ENCODE data around the gene DMD.

Gene DMD

DNA sequence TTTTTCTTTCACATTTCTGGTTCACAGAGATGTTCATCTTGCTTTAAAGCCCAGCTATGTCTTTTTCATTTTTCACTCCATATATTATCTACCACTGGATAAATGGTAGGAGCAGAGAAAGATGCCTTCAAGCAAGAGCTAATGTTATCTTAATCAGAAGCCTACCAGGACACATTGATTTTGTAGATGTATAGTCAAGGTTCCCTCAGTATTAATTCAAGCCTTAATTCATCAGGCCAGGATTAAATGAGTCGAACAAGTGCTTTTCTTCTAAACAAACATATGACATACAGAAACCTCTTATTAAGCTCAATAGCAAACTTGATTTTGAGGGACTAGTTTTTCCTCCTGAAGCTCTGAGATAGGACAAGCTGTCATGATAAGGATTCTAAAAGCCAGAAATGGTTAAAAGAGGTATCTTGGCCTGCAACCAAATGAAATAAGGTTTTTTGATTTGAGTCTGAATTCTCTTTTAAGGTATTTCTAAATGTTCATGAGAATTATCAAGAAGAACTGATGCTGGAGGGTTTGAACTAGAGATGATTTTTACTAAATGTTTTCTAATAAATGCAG lies 2057.8 kb downstream of the DMD start:
- no peak for DNase-seq (ENCODE audit: low read depth in 1 of 2, low spot score in 1 of 2)

DNA sequence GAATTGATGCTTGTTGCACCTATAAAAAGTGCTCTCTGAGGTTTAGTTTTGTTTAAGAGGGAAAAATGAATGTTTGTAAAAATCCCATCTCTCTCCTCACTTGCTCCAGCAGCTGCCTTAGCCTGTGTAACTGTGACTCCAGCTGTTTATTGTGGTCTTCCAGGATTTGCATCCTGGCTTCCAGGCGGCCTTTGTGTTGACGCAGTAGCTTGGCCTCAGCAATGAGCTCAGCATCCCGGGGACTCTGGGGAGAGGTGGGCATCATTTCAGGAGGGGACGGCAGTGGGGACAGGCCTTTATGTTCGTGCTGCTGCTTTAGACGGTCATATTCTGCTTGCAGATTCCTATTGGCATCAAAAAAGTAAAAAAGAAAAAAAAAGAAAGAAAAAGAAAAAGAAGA lies 2064.2 kb downstream of the DMD start:
- DNase-seq (ENCODE audit: low read depth in 1 of 2, low spot score in 1 of 2): no peak

DNA sequence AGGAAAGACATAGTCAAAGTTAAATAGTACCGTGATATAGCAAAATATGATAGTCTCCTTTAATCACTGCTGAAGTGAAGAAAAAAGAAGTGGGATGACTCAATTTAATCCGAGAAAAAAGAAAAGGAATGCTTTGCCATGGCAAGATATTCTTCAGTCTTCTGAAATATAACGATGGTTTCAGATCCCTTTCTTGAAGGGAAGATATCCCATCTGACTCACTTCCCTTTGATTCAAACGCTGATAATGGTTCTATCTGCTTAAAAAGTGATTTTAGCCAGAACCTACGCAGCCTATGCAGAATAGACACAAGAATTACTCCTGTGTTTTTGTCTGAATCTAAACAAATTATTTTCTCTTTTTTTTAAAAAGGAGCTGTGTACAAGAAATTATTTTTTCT lies 2071.4 kb downstream of the DMD start:
- no peak for DNase-seq (ENCODE audit: low read depth in 1 of 2, low spot score in 1 of 2)

DNA sequence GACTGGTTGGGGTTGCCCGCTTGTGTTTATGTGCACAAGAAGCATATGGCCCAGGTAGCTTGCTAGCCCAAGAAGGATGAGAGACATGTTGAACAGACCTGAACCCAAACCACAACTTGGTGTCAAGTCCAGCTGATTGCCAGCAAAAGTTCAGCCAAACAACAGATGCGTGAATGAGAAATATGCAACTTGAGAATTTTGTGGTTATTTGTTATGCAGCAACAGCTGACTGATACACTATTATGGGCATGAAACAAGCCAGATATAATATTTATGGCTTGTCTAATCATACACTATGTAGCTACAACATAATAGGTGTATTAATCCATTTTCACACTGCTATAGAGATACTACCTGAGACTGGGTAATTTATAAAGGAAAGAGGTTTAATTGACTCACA lies 2073.2 kb downstream of the DMD start:
- DNase-seq (ENCODE audit: low read depth in 1 of 2, low spot score in 1 of 2): no peak

DNA sequence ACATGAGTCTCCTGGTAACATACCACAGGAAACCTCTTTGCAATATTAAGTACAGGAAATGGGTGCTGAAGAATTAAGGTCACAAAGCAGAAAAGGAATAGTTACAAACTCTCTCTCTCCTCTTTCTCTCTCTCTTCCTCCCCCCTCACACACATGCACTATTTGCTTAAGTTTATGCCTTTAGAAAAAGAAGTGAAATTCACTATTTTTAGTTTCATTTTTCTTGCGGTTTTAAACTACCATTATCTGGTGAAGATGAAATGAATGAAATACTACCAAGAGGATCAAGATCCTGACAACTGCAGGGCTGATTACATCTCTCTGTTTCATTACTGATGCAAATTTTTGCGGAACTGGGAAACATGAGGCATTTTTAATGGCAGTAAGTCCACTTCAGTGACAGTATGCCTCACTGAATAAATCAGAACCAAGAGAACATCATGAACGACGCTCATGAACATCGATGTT lies 2075.2 kb downstream of the DMD start:
- no peak for DNase-seq (ENCODE audit: low read depth in 1 of 2, low spot score in 1 of 2)

DNA sequence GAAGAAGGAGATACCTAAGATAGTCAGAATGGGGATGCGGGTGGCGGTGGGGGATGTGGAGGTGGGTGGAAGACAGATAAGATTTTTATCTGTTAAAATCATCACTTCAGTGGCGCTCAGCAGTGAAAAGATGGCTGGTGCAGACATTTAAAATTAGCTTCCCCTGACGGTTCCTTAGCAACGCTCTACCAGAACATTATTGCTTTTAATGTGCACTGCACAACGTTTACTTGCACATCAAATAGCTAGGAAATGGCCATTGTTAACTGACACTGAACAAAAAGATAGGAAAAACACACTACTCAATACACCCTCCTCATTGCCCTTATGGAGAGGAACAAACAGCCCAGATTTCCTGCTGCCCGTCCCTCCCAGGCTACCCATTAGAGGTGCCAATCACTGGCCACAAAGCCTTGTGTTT lies 2078.5 kb downstream of the DMD start:
- no peak for DNase-seq (ENCODE audit: low read depth in 1 of 2, low spot score in 1 of 2)

DNA sequence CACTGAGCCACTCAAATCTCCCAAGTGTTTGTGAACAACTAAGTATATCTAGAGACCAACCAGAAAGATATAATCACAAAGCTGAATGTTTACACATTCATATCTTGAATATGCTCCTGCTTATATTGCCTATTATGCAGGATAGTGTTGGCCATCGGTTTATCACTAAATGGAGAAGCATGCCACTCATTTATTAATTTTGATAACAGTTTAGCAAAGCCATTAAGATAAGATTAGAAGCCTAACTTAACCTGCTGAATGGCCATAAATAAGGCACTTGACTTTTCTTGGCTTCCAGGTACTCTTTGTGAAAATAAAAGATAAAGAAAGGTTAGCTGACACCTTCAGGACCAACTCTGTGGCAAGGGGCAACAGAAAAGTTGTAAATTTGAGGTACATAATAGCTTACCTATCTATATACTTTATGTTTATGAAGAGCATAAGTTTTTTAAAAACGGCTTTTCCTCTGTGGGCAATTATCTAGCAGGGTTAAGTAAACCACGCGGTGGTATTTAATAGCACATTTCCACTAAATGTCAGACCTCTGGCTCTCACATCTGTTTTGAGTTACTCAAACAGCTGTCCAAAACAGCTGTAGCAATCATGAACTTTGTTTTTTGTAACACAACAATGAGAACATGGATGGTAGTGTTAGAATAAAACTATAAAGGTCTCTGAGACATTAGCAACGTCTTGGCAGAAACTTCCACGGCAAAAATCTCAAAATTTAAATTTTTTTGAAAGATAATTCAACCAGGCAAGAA lies 2080.7 kb downstream of the DMD start:
- no peak for DNase-seq (ENCODE audit: low read depth in 1 of 2, low spot score in 1 of 2)

DNA sequence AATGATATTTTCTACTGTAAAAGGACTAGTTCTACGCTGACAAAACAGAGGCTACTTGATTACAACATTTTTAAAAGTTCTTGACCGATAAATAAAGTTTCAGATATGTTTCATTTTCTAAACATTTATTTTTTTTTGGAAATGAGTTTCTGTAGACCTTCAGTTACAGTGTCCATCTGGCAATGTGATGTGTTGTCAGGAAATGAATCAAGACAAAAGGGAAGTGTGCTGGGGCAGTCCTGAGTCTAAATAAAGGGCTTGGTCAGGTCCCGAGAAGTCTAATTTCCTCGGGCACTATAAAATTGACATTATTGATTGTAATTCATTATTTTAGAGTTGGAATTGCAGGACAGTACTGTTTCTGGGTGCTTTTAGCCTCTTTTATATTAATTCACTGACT lies 2082.5 kb downstream of the DMD start:
- DNase-seq (ENCODE audit: low read depth in 1 of 2, low spot score in 1 of 2): no peak

DNA sequence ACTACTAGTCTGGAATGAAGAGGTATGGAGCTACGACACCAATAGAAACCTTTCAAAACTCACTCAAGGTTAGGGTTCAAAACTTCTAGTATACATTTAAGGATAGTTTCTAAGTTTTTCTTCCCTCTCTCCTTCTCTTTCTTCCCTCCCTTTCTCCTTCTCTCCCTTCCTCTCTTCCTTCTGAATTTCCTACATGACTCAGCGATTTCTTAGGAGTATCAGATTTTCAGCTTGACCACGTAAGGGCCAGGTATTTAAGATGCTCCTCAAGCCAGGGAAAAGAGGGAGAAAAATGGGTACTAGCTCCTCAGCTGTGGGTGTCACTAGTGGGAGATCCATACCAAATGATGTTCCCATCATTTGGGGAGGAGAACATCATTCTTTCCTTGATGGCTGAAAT lies 2083.6 kb downstream of the DMD start:
- no peak for DNase-seq (ENCODE audit: low read depth in 1 of 2, low spot score in 1 of 2)

DNA sequence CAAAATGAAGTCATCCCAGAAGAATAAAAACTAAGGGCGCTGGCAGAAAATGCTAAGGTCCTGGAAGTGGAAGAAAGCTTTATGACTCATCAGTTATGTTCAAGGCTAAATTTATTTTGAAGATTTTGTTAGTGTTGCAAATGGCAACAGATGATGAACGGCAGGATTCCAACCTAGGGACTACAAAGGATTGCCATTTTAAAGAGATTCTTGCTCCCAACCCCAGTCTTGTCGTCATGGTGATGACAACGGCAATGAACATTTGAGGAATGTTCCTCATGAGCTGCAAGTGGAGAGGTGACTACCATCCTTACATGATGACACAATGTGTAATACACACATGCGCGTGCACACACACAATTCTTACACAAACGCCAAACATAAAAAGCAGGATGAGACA lies 2085.1 kb downstream of the DMD start:
- DNase-seq (ENCODE audit: low read depth in 1 of 2, low spot score in 1 of 2): no peak

DNA sequence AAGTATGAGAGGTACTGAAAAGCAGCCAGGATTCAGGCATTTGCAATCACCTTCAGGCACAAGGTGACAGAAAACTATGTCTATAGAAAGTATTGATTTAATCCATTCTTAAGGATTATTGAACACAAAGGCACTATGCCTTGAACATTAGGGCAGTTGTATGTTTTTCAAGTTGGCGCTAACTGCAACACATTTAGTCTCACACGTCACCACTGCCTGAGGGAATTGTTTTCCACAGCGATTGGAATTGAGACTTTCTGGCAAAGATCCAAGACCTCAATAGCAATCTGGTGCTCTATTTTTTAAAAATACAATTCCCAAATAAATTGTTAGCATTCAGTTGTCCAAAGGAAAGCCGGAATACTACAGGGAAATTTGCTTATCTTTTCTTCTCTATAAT lies 2086.8 kb downstream of the DMD start:
- no peak for DNase-seq (ENCODE audit: low read depth in 1 of 2, low spot score in 1 of 2)

DNA sequence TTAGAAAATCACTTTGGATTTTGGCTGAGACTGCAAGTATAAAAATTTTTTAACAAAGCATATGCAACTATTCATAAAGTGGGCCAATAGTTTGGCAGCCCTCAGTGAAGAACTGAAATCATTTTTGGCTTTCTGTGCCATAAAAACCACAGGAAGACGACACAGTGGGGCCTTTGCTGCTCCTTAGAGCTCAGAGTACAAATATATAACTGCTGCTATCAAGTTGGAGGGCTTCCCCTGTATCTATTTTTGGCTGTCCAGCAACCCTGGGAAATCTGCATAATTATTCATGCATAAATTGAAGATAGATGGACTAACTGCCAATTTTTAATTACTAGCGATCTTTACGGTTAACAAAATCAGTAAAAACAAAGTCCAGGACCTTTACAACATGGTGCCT lies 2088.0 kb downstream of the DMD start:
- no peak for DNase-seq (ENCODE audit: low read depth in 1 of 2, low spot score in 1 of 2)

DNA sequence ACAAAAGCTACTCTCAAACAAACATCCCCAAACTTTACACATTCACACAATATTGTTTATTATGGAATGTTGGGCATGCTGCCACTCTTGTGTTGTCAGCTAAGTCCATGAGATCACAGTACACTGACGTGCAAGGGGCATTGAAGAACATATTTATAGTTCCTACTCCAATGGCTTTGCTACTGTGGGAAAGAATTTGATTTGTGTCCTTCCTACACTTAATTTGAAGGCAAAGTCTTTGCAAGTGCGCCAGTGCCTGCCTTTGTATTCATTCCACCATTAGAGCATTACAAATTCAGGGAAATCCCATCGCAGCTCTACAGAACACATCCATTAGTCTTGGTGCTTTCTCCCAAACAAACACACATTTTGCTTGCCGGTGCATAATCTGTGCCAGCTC lies 2094.1 kb downstream of the DMD start:
- DNase-seq (ENCODE audit: low read depth in 1 of 2, low spot score in 1 of 2): no peak

DNA sequence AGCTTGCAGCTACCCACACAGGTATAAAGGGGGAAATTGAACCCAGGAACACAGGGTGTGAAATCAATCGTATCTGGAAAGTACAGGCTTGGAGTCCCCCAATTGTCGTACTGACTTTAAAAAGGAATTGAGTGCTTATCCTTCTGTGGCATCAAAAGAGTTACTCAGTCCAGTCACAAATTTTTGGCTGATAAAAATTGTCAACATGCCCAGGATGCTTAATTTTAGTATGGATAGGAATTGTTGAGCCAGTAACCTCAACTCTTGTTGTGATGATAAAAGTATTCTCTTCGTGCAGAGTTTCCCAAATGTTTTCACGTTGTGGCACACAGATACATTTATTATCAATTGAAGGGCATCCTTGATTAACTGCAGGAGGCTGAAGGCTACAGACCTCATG lies 2096.0 kb downstream of the DMD start:
- DNase-seq (ENCODE audit: low read depth in 1 of 2, low spot score in 1 of 2): no peak

DNA sequence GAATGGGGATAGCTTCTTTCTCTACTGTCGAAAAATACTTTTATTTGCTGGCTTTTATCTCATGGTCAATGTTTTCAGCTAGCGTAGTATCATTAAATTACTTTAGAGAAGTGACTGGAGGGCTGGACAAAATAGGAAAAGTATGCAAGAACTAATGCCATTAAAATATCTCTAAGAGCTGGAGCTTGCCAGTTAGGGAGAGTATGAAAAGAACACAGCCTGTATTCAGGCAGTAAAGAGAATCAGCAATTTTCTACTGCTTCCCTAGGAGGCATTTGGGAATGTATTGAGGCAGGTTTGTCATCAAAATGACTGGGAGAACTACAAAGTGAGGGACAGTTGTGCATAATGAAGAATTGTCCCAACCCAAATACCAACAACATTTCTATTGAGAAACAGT lies 2096.5 kb downstream of the DMD start:
- DNase-seq (ENCODE audit: low read depth in 1 of 2, low spot score in 1 of 2): no peak

DNA sequence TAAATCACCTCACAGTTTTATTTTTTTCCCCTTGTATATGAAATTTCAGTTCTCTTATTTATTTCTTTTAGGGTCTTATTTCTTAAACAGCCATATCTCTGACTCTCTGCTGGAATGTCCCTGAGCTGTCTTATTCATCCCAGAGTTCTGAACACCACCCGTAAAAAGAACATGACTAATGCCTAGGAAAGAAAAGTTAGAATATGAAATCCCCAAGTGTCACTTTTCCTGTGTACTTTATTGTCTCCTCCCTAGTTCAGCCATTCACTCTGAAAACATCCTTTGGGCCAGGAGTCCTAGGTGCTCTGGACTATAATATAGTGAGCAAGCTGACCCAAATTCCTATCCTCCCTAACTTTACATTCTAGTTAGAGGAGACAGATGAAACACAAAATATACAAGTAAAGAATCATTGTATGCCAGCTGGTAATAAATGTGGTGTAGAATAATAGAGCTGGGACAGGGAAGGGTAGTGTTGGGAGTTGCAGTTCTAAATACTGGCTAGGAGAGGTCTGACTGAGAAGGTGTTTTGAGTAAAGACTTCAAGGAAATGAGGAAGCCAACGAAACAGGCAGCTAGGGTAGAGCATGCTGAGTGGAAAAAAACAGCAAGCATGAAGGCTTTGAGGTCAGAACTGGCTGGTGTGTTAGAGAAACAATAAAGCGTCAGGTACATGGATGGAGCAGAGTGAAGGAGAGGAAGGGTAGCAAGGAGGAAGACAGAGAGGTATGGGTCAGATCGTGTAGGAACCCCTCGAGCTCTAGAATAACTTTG lies 2098.9 kb downstream of the DMD start:
- no peak for DNase-seq (ENCODE audit: low read depth in 1 of 2, low spot score in 1 of 2)

DNA sequence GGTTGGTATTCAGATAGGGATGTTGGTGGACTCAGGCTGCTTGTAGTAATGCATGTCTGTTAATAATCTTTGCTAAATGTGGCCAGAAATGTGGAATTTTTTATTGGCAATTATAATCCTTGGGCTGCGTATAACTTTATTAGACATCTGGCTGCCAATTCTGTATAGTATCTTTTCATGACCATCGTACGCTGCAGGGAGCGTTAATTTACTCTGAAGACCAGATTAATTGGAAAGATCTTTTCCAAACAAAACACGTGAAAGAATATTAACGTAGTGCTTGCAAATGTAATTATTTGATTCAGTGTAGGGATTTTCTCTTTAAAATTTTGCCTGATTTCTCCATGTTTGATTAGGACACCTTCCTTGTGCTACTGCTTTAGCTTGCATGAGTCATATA lies 2100.7 kb downstream of the DMD start:
- DNase-seq (ENCODE audit: low read depth in 1 of 2, low spot score in 1 of 2): no peak

DNA sequence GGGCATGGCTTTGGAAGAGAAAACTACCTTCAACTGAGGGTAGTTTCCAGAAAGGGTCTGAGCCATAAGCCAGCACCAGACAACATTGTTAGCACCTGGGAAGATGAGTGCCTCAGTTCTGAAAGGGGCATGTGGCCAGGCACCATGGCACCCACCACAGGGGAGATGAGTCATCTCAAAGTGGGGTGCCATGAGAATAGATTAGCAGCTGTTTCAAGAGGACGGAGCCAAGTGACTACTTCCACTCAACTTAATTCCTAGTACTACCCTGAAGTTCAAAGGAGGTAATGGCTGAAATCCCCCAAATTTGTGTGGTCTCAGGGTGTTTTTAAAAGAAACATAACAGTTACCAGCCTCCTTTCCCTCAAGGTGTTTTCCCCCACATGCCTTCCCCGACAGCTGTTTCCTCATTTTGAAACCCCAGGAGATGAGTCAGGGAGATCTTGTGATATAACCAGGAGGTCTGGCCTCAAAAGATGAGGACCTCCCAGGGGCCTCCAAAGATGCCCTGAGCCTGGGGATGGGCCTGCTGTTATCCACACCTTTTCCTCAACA lies 2111.7 kb downstream of the DMD start:
- no peak for DNase-seq (ENCODE audit: low read depth in 1 of 2, low spot score in 1 of 2)

DNA sequence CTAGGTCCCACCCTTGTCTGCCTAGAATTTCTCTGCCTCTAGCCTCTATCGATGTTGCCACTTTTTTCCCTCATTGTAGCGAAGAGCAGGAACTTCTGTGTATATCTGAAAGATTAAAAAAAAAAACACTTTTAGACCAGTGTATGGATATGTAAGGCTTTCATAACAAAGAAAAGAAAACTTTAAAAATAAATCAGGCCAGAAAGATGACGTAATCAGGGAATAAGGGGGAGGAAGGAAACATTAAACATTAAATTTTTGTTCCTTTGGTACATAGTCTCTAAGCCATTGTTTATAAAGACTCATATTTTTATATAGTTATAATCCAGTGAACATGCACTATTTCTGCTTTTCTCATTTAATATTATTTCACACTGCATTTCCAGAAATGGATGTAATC lies 2113.3 kb downstream of the DMD start:
- no peak for DNase-seq (ENCODE audit: low read depth in 1 of 2, low spot score in 1 of 2)

DNA sequence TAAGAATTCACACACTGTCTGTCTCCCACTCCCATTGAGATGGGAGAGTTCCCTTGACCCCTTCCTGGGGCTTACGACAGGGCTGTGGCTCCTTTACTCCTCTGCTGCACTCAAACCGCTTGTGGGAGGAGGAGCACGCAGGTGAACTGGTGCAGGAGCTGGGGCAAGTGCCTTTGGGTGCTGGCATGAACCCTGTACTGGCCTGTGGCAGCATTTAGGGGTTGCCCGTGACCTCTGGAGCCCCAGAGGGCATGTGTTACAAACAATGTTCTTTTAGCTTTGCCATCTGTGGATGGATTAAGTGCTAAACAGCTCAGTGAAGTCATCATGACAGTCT lies 2117.7 kb downstream of the DMD start:
- DNase-seq (ENCODE audit: low read depth in 1 of 2, low spot score in 1 of 2): no peak

DNA sequence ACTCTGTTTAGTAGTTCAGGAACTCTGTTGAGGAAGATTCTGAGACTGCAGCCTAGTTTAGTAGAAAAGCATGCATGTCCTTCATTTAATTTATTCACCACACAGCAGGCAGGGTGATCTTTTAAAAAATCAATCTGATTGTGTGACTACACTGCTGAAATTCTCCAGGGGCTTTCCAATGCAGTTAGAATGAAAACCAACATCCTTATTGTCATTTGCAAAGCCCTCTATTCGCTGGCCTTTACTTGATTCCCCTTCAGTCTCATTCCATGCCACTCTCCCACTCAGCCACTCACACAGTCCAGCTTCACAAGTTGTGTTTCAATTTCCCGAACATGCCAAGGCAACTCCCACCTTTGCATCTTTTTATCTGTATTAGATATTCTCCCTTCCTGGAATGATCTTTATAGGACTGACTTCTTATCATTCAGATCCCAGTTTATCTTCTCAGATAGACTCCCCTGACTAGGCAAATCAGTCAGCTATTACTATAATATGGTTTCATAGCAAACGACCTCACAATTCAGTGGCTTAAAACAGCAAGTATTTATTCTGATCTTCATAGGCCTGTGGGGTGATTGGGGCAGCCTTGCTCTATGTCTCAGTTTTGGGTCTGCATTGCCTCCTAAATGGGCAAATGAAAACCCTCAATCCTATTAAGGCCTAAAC lies 2118.2 kb downstream of the DMD start:
- DNase-seq (ENCODE audit: low read depth in 1 of 2, low spot score in 1 of 2): no peak

DNA sequence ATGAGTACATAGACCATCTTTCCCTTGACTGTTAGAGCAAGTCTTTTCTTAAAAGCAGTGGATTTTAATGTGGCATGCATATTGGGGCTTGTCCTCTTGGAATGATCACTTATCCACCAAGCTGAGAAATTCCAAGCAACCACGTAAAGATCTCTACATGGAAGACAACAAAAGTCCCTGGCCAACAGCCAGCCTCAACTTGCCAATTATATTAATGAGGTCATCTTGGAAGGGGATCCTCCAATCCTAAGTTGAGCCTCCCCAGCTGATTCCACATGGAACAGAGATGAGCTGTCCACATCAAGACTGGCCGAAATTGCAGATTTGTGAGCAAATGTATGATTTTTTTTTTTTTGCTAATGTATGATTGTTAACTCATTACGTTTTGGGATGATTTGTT lies 2118.9 kb downstream of the DMD start:
- no peak for DNase-seq (ENCODE audit: low read depth in 1 of 2, low spot score in 1 of 2)
